Endothelial cell of umbilical vein (primary cell): ENCODE measurements around the gene KCNJ5.

Source experiments
- CTCF ChIP-seq, 2 donors: IDR thresholded peaks; 1 replicate in 1 of 2; 2 replicates in 1 of 2; pipeline ENCODE4 v1.5.1; 2011; ENCODE audit warnings: low read length in 2 of 2, mild to moderate bottlenecking in 2 of 2, moderate library complexity in 2 of 2, control low read depth in 1 of 2, inconsistent platforms in 1 of 2, low read depth in 1 of 2; ENCODE audit not compliant: insufficient read depth in 1 of 2; ENCODE audit errors: extremely low read depth in 1 of 2
- FOS ChIP-seq: IDR thresholded peaks from 2 replicates; pipeline ENCODE4 v1.6.1; 2011; ENCODE audit warnings: mild to moderate bottlenecking, low read length, moderate library complexity, borderline replicate concordance; ENCODE audit not compliant: insufficient read depth
- GATA2 ChIP-seq: IDR thresholded peaks from 2 replicates; pipeline ENCODE4 v1.7.0; 2011; ENCODE audit warnings: low read depth, mild to moderate bottlenecking, moderate library complexity, mixed read lengths, low read length; ENCODE audit not compliant: insufficient read length, insufficient read depth
- MAX ChIP-seq: IDR thresholded peaks from 2 replicates; pipeline ENCODE4 v1.6.1; 2011; ENCODE audit not compliant: insufficient read depth, insufficient read length
- MYC ChIP-seq: IDR thresholded peaks from one replicate; pipeline ENCODE4 v1.6.1; 2011; ENCODE audit warnings: mild to moderate bottlenecking, low read depth, low read length
- POLR2A ChIP-seq: IDR thresholded peaks from 2 replicates; pipeline ENCODE4 v1.6.1; 2012; ENCODE audit warnings: low read depth, mild to moderate bottlenecking, control low read depth, low read length
- POLR2AphosphoS5 ChIP-seq: IDR thresholded peaks from 2 replicates; pipeline ENCODE4 v1.6.1; 2012; ENCODE audit warnings: low read depth, mild to moderate bottlenecking, control low read depth, low read length, moderate library complexity; ENCODE audit not compliant: insufficient read depth

GRCh38 chr11:128882451-128882850 is 8.7 kb upstream of the KCNJ5 start:
- no peak for TF ChIP-seq CTCF (IDR thresholded peaks at IDR 0.05; ENCODE audit: extremely low read depth in 1 of 2, insufficient read depth in 1 of 2, low read depth in 1 of 2, low read length in 2 of 2)
- TF ChIP-seq MYC: no peak
- TF ChIP-seq GATA2: no peak
- no peak for TF ChIP-seq POLR2A
- TF ChIP-seq MAX: no peak
- TF ChIP-seq POLR2AphosphoS5: no peak
- no peak for TF ChIP-seq FOS
